Activated CD8-positive, alpha-beta memory T cell treated with anti-CD3 and anti-CD28 coated beads, Interleukin-2, amount 50 U/mL, for 24 hours (primary cell): Measurements from ENCODE around the gene IMMP2L.

Experiments used
- DNase-seq: peaks from one replicate; pipeline ENCODE4 v3.0.0-alpha.2; 2020; ENCODE audit errors: extremely low read depth

The IMMP2L gene

DNA sequence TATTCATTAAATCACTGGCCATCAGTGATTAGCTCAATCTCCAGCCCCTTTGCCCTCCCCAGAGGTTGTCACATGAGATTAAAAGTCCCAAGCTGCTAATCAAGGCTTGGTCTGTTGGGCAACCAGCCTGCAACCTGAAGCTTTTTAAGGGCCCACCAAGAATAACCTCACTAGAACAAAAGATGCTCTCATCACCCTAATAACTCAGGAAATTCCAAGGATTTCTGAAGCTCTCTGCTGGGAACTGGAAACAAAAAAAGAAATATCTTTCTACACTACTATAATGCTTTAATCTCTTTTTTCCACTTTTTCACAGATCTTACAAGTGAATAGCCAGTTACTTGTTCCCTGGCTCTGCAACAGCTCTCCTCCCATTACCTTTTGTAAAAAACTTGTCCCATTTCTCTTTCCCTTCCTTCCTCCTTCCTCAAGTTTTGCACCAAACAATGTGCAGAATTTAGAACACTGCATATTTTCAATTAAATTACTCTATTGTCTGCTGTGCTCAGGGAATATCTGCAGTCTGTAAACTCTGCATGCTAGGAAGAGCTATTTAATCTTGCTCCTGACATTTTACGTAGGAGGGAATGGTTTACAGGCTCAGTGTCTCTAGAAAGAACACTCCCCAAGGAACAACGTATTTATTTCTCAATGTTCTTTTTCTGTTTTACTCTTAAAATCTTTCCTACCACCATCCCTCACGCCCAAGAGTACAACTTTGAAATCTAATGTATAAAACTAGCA, 169.1 kb downstream of the IMMP2L start:
- DNase-seq: no peak

DNA sequence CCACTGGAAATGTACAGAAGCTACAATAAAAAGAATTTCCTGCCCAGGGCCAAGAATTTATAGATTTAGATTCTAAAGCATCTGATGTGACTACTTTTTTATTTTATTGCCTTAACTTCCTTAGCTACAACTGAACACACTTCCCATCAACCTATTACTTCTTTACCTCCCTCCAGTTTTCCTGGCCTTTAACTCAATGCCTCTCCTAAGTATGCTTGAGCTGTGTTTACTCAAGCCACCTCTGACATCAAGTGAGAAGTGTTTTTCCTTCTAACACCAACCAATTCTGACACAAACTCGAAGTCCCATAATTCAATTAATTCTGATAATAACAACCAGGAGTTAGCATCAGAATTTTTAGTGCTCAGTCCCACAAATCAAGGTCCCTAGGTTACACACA, 170.0 kb downstream of the IMMP2L start:
- no peak for DNase-seq

DNA sequence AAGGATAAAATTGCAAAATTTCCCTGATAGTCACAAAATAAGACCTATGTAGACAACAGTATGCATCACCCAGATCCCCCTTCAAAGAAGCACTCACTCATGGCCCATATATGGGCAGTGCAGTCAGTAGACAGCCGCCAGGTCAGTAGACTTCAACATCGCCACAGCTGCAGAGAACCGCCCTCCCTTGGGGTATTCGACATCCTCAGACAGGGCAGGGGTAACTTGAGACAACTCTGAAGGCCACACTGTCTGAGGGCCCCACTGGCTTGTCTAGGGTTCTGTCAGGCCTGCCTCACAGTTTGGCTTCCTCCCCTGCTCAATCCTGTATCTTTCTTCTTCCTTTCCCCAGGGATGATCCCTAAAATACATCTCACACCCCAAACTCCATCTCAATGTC, 172.3 kb downstream of the IMMP2L start:
- DNase-seq: no peak

DNA sequence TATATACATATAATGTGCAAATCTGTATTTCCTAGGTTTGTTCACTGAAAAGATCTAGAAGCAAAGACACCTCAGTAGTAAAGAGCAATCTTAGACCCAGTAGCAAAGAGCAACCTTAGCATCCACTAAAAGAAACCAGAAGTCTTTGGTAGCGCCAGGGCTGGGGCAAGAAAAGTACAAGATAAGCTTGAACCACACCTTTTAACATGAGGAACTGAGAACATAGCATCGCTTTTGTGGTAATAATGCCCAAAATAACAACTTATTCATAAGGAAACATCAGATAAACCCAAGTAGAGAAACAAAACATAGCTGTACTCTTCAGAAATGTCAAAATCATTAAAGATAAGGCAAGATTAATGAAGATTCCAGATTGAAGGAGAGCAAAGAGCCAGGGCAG, 173.4 kb downstream of the IMMP2L start:
- DNase-seq: no peak

DNA sequence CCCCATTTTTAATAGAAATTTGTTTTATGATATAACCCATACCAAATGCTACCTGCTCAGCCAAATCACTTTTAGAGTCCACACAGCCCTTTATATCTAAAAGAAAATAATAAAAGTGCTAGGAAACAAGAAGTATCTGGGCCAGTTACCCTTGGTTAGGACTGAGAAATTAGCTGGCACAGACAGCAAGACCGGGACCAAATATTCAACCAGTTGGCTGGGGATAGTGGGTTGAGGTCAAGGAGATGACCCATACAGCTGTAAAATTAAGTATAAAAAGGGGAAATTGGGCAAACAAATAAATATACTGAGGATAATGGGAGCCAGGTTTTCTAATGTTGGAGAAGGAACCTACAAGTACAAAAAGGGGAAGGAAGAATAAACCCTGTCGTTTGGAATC, 174.3 kb downstream of the IMMP2L start:
- DNase-seq: no peak

DNA sequence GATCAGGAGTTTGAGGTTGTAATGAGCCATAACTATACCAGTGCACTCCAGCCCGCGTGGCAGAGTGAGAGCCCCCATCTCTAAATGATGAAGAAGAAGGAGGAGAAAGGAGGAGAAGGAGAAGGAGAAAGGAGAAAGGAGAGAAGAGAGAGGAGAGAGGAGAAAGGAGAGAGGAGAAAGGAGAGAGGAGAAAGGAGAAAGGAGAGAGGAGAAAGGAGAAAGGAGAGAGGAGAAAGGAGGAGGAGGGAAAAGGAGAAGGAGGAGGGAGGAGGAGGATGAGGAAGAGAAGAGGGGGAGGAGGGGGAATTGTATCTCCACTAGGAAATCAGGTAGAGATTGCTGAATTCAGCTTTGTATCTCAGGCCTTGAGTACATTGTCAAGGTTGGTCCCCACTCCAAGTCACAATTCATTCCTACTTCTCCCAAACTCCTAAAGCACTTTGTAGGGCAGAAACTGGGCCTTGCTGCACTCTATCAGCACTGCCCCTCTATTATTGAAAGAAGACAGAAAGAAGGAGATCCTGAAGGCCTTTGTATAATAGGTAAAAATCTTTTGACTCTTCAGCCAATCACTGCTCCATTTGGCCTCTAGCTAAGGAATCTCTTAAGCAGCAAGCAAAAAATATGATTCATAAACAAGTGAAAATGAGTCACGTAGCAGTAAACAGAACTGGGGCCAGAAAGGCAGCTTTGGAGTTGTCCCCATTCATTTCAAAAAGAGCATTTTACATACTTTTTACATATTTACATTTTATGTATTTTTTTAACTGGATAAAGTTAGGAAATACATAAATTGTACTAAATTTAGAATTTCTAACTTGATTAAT, 178.0 kb downstream of the IMMP2L start:
- no peak for DNase-seq

DNA sequence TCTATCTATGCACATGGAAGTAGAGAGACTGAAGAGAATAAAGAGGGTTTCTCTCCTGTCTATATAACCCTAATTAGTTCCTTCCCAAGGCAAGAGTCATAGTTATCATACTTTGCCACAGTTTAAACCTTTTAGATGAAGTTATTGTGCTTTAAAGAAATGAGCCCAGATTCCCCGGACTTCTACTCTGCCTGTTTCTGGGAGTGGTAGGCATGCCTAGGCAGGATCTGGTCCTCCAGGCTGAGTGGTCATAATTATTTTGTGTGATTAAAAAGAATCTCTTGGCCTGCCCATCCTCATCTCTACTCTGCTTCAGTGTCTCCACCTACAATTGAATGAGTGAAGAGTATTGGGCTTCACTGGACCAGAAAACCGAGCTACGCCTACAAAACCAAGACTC, 179.2 kb downstream of the IMMP2L start:
- no peak for DNase-seq

DNA sequence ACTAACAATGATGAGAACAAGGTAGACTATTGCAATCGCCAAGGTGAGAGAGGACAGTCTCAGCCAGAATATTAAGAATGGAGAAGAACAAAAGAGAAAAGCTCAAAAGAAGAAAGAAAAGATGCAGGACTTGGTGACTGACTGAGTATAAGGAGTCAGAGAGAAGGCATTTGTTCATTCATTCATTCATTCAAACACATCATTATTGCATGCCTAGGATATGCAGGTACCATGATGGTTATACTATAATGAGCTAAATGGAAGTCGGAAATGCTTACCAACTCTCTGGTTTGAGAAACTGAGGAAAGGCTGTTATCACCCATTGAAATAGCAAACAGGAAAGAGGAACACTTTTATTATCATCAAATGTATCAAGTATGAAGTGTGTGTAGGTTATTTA, 180.7 kb downstream of the IMMP2L start:
- no peak for DNase-seq

DNA sequence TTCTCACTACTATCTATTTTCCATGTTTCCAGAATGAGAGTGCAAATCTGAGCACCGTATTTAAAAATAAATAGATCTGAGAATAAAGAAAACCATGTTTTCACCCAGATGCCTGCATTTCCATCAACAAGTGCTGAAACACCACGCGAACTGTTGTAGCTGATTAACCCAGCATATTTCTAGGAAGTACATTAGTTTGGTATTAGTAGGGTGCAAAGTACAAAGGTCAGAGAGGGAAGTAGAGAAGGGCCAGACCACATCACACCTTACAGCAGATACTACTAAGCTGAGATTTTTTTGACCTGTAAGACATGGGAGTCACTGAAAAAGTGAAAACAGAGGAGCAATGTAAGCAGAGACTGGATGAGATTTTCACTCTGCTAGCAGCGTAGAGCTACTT, 181.3 kb downstream of the IMMP2L start:
- no peak for DNase-seq

DNA sequence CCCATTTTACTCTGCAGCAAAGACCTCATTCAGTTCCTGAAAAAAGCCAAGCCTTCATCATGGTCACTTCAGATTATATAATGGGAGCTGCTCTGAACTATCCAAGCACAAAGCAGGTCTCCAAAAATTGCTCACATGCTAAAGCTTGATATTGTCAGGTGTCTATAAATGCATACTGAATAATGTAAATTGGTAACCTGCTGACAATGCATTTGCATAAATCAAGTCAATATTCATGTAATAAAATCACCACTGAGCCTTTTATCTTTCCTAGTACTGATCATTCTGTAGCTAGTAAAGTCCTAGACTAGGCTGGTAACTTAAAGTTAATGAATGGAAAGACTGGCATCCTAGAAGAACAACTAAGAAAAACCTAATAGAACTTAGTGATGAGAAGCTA, 188.3 kb downstream of the IMMP2L start:
- no peak for DNase-seq

DNA sequence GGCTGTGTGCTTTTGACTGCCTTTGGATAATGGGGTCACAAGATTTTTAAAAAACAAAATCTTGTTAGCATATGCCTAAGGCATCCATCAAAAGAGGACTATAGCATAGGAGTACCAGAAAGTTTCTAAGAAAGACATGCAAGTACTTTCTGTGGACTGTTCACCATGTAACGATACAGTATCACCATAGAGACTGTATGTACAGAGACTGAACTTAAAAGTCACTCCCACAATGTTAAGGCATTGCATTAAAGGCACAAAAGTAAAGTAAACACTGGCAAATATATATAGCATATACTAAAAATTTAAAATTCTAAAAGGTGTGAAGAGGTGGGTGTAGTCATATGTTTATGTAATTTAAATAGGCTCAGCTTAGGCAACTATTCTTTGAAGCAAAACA, 190.9 kb downstream of the IMMP2L start:
- no peak for DNase-seq

DNA sequence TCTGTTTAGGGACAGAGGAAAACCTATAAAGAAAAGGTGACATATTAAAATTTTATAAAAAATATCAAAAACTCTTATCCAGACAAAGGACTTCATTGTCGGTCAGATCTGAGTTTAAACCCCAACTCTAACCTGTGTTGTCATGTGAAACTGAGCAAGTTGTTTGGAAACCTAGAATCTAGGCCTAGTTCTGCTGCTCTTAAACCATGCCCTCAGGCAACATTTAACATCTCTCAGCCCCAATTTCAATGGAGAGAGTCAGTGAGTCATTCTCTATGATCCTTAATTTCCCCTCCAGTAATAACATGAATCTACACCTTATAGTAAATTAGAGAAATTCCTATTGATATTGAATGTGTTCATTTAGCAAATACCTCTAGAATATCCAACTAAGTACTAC, 192.3 kb downstream of the IMMP2L start:
- no peak for DNase-seq

DNA sequence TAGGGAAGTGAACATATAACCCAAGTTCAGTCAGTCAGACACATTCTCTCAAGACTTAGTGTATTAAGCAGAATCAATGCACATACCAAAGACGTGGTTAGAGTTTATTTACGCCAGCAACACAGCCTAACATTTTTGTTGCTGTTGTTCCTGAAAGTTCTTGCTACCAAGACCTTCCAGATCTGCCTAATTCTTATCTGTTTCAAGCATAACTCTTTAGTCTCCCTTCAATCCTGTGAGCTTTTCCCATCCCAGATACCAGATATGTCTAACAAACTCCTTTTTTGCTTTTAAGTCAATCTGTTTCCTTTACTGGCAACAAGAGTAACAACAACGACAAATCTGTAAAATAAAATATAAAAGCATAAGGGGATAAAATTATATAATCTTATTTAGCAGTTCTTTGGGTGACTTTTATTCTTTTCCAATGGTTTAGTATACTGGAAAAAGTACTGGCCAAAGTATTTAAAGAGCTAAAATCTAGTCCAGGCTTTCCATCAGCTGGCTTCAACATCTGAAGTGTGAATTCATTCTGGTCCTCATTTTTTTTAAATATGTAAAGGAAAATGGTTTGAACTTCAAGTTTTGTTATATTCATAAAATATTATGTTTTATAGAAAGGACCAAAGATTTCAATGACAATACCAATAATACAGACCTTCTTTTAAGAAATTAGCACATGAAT, 193.8 kb downstream of the IMMP2L start:
- DNase-seq: no peak

DNA sequence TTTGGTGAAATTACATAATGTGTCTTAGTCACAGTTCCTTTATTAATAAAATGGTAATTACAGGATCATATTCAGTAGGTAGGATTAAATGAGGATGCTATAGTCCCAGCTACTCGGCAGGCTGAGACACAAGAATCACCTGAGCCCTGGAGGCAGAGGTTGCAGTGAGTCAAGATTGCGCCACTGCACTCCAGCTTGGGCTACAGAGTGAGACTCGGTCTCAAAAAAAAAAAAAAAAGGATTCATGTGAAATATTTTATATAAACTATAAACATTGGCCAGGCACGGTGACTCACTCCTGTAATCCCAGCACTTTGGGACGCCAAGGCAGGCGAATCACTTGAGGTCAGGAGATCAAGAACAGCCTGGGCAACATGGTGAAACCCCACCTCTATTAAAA, 197.9 kb downstream of the IMMP2L start:
- DNase-seq: no peak

DNA sequence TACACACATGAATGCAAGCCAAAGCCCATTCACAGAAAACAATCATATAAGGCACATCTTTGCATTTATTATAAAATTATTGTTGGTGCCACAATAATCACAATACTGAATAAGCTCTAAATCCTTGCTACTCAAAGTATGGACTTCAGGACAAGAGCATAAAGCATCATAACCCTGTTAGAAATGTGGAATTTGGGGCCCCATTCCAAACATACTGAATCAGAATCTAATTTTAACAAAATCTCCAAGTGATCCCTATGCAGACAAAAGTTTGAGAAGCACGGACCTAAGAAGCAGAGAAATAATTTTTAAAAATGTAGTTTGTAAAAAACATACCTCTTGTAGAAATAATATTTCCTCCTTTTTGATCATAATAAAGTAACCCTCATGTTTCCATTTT, 199.2 kb downstream of the IMMP2L start:
- DNase-seq: no peak

DNA sequence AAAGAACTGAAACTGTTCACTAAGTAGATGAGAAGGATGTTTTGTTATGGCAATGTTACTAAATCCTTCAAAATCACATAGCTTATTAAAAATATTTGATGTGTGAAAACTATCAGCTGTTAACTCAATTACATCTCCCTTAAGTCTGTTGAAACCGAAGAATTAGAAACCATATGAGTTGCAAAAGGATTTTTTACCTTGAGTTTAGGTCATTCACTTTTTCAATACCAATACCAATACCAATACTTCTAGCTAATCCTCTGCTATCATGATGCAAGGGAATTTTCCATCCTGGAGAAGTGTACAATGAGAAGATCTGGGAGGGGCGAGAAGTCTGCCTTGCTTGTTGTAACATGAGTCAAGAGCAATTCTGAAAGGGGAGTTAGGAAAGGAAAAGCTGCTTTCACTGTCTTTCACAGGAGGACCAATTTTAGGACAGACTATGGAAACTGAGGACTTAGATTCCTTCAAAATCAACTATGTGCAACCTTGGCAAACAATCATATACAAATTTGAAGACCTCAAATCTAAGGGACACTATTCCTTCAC, 199.7 kb downstream of the IMMP2L start:
- DNase-seq: no peak

DNA sequence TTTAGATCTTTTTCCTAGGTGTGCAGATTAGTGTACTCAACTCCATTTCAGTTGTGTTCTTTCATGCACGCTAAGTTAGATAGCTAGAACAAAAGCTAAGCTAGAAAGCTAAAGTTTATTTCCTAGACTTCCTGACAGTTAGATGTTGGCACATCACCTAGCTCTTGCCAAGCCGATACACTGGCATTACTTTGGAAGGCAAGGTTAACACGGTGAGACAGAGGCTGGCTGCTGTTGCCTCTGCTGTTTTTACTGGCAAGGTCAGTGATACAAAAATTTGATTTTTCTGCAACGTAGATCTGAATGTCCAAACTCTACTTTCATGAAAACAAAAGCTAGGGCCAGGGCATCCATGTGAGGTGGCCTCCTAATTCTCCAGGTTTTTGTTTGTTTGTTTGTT, 203.4 kb downstream of the IMMP2L start:
- DNase-seq: no peak

DNA sequence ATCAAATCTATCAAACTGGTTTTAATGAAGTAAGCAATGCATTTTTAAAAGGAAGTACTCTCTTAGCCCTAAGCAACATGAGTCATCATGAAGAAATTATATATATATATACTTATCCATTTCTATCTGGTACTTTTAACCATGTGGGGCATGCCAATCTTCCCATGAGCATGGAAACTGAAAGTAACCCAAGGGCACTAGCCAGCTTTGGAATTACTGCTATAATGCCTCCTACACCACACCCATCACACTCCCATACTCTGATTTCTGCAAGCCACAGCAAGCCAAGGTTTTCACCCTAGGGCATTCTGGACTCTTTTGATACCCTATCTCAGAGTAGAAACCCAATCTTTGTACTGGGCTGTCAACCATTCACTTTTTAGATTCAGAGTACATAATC, 204.6 kb downstream of the IMMP2L start:
- no peak for DNase-seq

DNA sequence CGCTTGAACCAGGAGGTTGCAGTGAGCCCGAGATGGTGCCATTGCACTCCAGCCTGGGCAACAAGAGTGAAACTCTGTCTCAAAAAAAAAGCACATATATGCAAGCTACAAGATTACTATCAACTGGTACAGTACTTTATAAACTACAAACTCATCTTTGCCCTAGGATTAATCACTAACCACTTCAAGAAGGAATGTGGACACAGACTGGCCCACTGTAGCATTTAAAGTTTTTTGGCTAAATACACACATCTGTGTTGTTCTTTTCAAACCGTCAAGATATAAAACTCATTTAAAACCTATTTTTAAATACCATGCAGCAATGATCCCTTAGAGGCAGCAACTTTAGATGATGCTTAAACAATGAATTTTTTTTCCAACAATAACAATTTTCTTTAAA, 205.4 kb downstream of the IMMP2L start:
- DNase-seq: no peak

DNA sequence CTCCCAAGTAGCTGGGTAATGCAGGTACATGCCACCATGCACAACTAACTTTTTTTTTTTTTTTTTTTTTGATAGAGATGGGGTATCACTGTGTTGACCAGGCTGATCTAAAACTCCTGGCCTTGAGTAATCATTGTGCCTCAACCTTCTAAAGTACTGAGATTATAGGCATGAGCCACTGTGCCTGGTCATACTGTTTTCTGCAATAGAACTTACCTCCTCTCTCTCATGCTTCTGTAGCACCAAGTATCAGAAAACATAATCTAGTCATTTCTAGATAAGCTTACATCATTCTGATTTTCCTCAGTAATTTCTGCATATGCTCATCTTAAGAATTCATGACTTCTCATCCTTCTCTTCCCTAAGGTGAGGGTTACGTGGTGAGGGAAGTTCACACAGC, 210.0 kb downstream of the IMMP2L start:
- DNase-seq: no peak

DNA sequence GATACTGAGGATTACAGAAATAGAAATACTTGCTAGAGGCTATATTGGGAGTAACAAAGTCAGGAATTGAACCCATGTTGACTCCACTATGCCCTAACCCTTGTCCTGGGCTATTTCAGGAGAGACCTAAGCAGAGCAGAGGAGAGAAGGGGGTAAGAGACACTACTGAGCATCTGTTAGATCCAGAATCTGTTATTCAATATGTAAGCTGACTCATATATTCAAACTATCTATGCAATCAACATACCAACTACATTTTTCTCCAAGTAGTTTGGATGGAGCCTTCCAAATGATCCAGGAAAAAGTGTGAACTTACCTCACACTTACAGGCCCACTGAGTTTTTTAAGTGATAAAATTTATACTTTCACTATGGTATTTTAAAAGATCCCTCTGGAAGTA, 216.1 kb downstream of the IMMP2L start:
- no peak for DNase-seq

DNA sequence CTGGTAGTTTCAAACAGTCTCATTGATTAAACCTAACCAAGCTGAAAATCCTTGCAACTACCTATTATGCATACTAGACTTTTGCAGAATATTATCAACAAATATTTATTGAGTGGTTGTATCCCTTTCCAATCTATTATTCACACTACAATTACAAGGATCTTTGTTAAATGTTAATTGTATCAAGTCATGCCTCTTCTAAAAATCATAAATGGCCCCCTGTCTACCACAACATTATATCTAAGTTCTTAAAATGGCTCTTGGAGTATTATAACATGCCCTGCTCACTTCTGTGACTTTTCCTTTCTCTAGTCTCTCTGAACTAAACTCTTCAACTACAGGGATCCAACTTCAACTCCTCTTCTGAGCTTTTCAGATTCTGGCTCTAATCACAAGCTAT, 219.3 kb downstream of the IMMP2L start:
- no peak for DNase-seq

DNA sequence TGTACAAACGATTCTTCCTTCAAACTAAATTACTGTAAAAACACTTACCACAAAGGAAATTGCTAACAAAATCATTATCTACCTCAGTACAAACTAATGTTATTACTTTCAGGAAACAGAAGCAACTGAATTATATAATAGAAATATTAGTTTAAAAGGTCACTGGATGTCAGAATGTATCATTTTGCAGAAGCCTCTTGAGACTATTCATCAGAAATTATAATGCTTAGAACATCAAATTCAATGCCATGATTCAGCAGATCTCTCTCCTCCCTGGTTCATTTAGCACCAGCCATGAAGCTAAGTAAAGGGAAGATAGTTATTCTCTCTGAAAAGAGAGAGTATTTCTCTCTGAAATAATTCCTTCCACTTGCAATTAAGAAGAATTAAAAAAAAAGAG, 223.3 kb downstream of the IMMP2L start:
- no peak for DNase-seq
